Osteocyte (in vitro differentiated cells): ENCODE results near the gene PHF20. TPM values are rescaled to one million over a fixed set of nuclear protein-coding genes. Genes with fewer than 3 reads are reported as not detected.

Experiments used
- DNase-seq: peaks from one replicate; pipeline ENCODE4 v3.0.0; 2021; ENCODE audit warnings: mixed read lengths; ENCODE audit not compliant: unreplicated experiment; ENCODE audit errors: extremely low spot score
- H3K27ac Mint-ChIP-seq: one replicate; pipeline ENCODE4 v1.8.0; 2021; ENCODE audit warnings: mild to moderate bottlenecking, mixed read lengths; ENCODE audit not compliant: unreplicated experiment
- H3K27me3 Mint-ChIP-seq: one replicate; pipeline ENCODE4 v1.8.0; 2021; ENCODE audit warnings: mixed read lengths; ENCODE audit not compliant: unreplicated experiment
- H3K36me3 Mint-ChIP-seq: one replicate; pipeline ENCODE4 v1.8.0; 2021; ENCODE audit warnings: mixed read lengths; ENCODE audit not compliant: unreplicated experiment
- H3K4me1 Mint-ChIP-seq: one replicate; pipeline ENCODE4 v1.8.0; 2021; ENCODE audit warnings: mixed read lengths; ENCODE audit not compliant: unreplicated experiment
- H3K4me3 Mint-ChIP-seq: one replicate; pipeline ENCODE4 v1.8.0; 2021; ENCODE audit warnings: mild to moderate bottlenecking, moderate library complexity, mixed read lengths; ENCODE audit not compliant: unreplicated experiment
- H3K9me3 Mint-ChIP-seq: one replicate; pipeline ENCODE4 v1.8.0; 2021; ENCODE audit warnings: mixed read lengths; ENCODE audit not compliant: unreplicated experiment
- CTCF ChIP-seq: fragments of 200-600 bp; sonication (generic); IDR thresholded peaks from 2 replicates; pipeline ENCODE4 v1.5.0; 2021; ENCODE audit warnings: antibody characterized with exemption, mild to moderate bottlenecking, moderate library complexity
- total RNA-seq: library from RNA; stranded (reverse); gene quantifications from 2 replicates; pipeline ENCODE4 v1.2.1, GENCODE V29; 2021

PHF20 gene
- total RNA-seq, 1 donor from 2014 or later = 38.1 TPM

- Mint-ChIP-seq H3K4me3 (no peak overlapping the region), H3K36me3 (peaks cover 2% of the 10 kb centered on the region), H3K4me1 (peaks cover 4% of the 10 kb centered on the region), H3K27ac (no peak overlapping the region), H3K27me3 (no peaks in the 10 kb centered on the region), H3K9me3 (no peaks in the 10 kb centered on the region)
- DNase-seq = no peak
- no peak for TF ChIP-seq CTCF
Measured at GRCh38 chr20:35791097-35791496, 19.3 kb downstream of the PHF20 start.

- Mint-ChIP-seq H3K9me3 (no peaks in the 10 kb centered on the region), H3K4me3 (no peak overlapping the region), H3K27me3 (no peaks in the 10 kb centered on the region), H3K27ac (peak overlapping the region; percentile 20), H3K4me1 (peaks cover 4% of the 10 kb centered on the region), H3K36me3 (peaks cover under 1% of the 10 kb centered on the region)
- no peak for TF ChIP-seq CTCF
- no peak for DNase-seq
Measured at GRCh38 chr20:35791821-35792220, 20.0 kb downstream of the PHF20 start.

GRCh38 chr20:35792740-35793139 lies 20.9 kb downstream of the PHF20 start:
- Mint-ChIP-seq H3K27ac (no peak overlapping the region), H3K4me1 (peaks cover 4% of the 10 kb centered on the region), H3K4me3 (no peak overlapping the region), H3K9me3 (no peaks in the 10 kb centered on the region), H3K27me3 (no peaks in the 10 kb centered on the region), H3K36me3 (no peaks in the 10 kb centered on the region)
- DNase-seq = no peak
- no peak for TF ChIP-seq CTCF

- H3K4me3 Mint-ChIP-seq = no peak overlapping the region
- peaks cover 2% of the 10 kb centered on the region for H3K4me1 Mint-ChIP-seq
- peaks cover 5% of the 10 kb centered on the region for H3K36me3 Mint-ChIP-seq
- TF ChIP-seq CTCF = no peak
- H3K9me3 Mint-ChIP-seq = no peaks in the 10 kb centered on the region
- no peak for DNase-seq
- H3K27me3 Mint-ChIP-seq = no peaks in the 10 kb centered on the region
- H3K27ac Mint-ChIP-seq = no peak overlapping the region
Measured at GRCh38 chr20:35796571-35796970, 24.8 kb downstream of the PHF20 start.

GRCh38 chr20:35801865-35802264 lies 30.1 kb downstream of the PHF20 start:
- Mint-ChIP-seq H3K36me3 (peaks cover 15% of the 10 kb centered on the region), H3K9me3 (no peaks in the 10 kb centered on the region), H3K4me3 (no peak overlapping the region), H3K27me3 (no peaks in the 10 kb centered on the region), H3K4me1 (no peaks in the 10 kb centered on the region), H3K27ac (no peak overlapping the region)
- TF ChIP-seq CTCF = no peak
- no peak for DNase-seq
